Measurements from ENCODE around the gene HOXA9. TPM values are rescaled to one million over a fixed set of nuclear protein-coding genes. Genes with fewer than 3 reads are reported as not detected.

Gene HOXA9
- total and polyA plus RNA-seq, 2 of the 8 experiments (the other 6 are each of a cell fraction or from before 2014, with no cell fraction given): not detected

- Histone ChIP-seq H3K79me1 (ENCODE audit: low read depth, low read length) (no peaks in the 10 kb centered on the region), H3K18ac (ENCODE audit: extremely low read depth, low read length) (no peak overlapping the region), H3K56ac (replicated peaks; ENCODE audit: insufficient read length, low read depth, low read length) (no peak overlapping the region), H2BK5ac (ENCODE audit: low read depth, low read length) (no peak overlapping the region), H3K27me3 (replicated peaks in 1 of 4; ENCODE audit: control insufficient read depth in 3 of 4, extremely low read depth in 1 of 4, insufficient read depth in 3 of 4, low read length in 3 of 4) (peaks cover 99 to 100% (median 99%) of the 10 kb centered on the region in 4 experiments), H3K36me3 (ENCODE audit: control insufficient read depth in 2 of 4, insufficient read depth in 4 of 4, low read length in 3 of 4) (peaks cover 0 to 24% (median 0%) of the 10 kb centered on the region in 4 experiments; a peak in 1 of 8 replicates), H3K9ac (replicated peaks in 1 of 4; ENCODE audit: extremely low read depth in 1 of 4, low read depth in 3 of 4, low read length in 3 of 4) (no peak overlapping the region), H2BK120ac (replicated peaks; ENCODE audit: low read depth, low read length) (no peak overlapping the region), H2AFZ (ENCODE audit: low read length) (no peak overlapping the region), H3K79me2 (ENCODE audit: control insufficient read depth in 1 of 2, insufficient read depth in 2 of 2, low read length in 2 of 2) (no peaks in the 10 kb centered on the region), H2BK20ac (ENCODE audit: low read length) (no peak overlapping the region), H2BK15ac (ENCODE audit: low read length) (no peak overlapping the region), H4K20me1 (replicated peaks in 1 of 2; ENCODE audit: control insufficient read depth in 1 of 2, insufficient read depth in 2 of 2, low read length in 2 of 2) (peaks cover 29 to 52% of the 10 kb centered on the region in 2 experiments), H4K8ac (ENCODE audit: extremely low read depth, insufficient read depth, low read length) (0 out of 2 replicates have a peak overlapping the region, but pooled peaks have one; percentile 45), H2BK12ac (ENCODE audit: low read depth, low read length) (no peak overlapping the region), H3K14ac (ENCODE audit: insufficient read length) (no peak overlapping the region), H3K4me1 (replicated peaks in 1 of 4; ENCODE audit: control insufficient read depth in 3 of 4, insufficient read depth in 4 of 4, low read length in 3 of 4) (peaks cover 0 to 2% (median 0%) of the 10 kb centered on the region in 4 experiments; a peak in 3 of 7 replicates), H4K91ac (replicated peaks; ENCODE audit: insufficient read length, low read length) (no peak overlapping the region), H3K4me3 (ENCODE audit: extremely low read depth in 1 of 4, insufficient read depth in 2 of 4, low read depth in 3 of 4, low read length in 4 of 4) (peak overlapping the region; percentile 11 to 54 (median 26); a peak in 5 of 8 replicates), H3K23ac (ENCODE audit: insufficient read length) (no peak overlapping the region), H3K4ac (replicated peaks; ENCODE audit: insufficient read length, low read depth, low read length) (no peak overlapping the region), H2AK5ac (ENCODE audit: low read depth, low read length) (no peak overlapping the region), H3K9me3 (ENCODE audit: insufficient read depth in 2 of 2, low read depth in 1 of 2, low read length in 1 of 2) (peaks cover 0 to 10% of the 10 kb centered on the region in 2 experiments; a peak in 1 of 4 replicates), H3K27ac (ENCODE audit: low read depth, low read length) (no peak overlapping the region), H3K23me2 (ENCODE audit: low read depth, low read length) (peaks cover 2% of the 10 kb centered on the region; the same call in 1 of the 2 replicates), H4K5ac (ENCODE audit: insufficient read length, low read depth, low read length) (no peak overlapping the region), H3K4me2 (ENCODE audit: insufficient read depth in 1 of 2, low read depth in 2 of 2, low read length in 2 of 2) (peak overlapping the region; percentile 40 to 59)
- ChIA-PET POLR2A (ENCODE audit: partially characterized antibody) (no interaction called here), CTCF (ENCODE audit: partially characterized antibody) (interaction anchor here (0.7 to 4.2 kb wide), 12 partner anchors 8 to 473 kb away, joined by 3 to 33 read pairs (median 5); partner anchors contain the start of gene HOXA5)
- DNase-seq (ENCODE audit: low read depth in 1 of 2, low spot score in 2 of 2) (peak in 1 of 2 experiments; percentile 68), FAIRE-seq (no peak)
- WGBS, 2 experiments (ENCODE audit: extremely low coverage in 1 of 2, insufficient coverage in 1 of 2, insufficient read length in 1 of 2, insufficient replicate concordance in 2 of 2, low coverage in 1 of 2, low lambda C conversion rate in 2 of 2, missing lambda C conversion rate in 1 of 2): 12% methylated on average over 52 of the region's 63 CpGs; no CpG with 5 or more reads in 1 of the 2 experiments
- TF ChIP-seq BRCA1 (IDR thresholded peaks at IDR 0.05; ENCODE audit: low read depth, low read length): no peak
- no peak for TF ChIP-seq CTCF (IDR thresholded peaks at IDR 0.05; ENCODE audit: control extremely low read depth in 1 of 3, insufficient read depth in 1 of 3, low read depth in 1 of 3, low read length in 3 of 3)
- TF ChIP-seq EGR1 (IDR thresholded peaks at IDR 0.05; ENCODE audit: borderline replicate concordance, low read depth, low read length): no peak
- no peak for TF ChIP-seq SIRT6 (IDR thresholded peaks at IDR 0.05; ENCODE audit: low read length)
- peak; percentile 60 for TF ChIP-seq MAX (IDR thresholded peaks at IDR 0.05)
- no peak for TF ChIP-seq SP2 (IDR thresholded peaks at IDR 0.05; ENCODE audit: low read length)
- no peak for TF ChIP-seq NANOG (IDR thresholded peaks at IDR 0.05; ENCODE audit: insufficient read depth, low read depth, low read length, poor library complexity, severe bottlenecking)
- TF ChIP-seq USF2 (IDR thresholded peaks at IDR 0.05; ENCODE audit: low read length): no peak
These were observed 9.4 kb downstream of the HOXA9 start for GRCh38 chr7:27155816-27156507.

All from H1 (cell line).